HG03135 (cell line): ENCODE measurements around the gene AGMO.
"Not testable (repeated sequence)": the region's sequence is repeated elsewhere in the genome, so short reads cannot be mapped to it uniquely, and the experiment has no call there.

Experiments used
- ATAC-seq: cut with Tn5 transposase; IDR thresholded peaks from one replicate; pipeline ENCODE4 v1.9.1; 2021; ENCODE audit warnings: mild to moderate bottlenecking, moderate library complexity; ENCODE audit not compliant: unreplicated experiment

The AGMO gene

GRCh38 chr7:15560968-15561367, 847 bp downstream of the AGMO start:
- no peak for ATAC-seq

DNA sequence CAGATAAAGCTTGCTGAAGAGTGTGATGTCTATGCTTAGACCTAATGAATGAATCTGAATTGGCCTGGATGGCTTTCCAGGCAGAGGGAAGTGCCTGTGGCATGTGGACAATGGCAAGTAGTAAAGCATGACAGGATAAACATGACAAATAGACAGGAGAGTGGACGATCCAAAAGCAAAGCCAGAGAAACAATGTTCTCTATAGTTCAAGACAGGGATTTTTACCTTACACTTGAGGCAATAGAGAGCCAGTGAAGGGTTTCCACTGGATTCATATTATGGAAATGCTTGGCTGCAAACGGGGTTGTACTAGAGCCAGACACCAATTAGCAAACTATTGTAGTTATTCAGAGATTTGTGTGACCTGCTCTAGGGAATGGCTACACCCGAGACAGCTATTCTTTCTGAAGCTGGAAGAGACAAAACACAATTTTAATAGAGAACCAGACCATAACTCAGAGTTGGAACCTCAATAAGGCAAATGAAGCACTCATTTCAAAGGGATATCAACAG, 2.3 kb downstream of the AGMO start:
- ATAC-seq = no peak

- ATAC-seq = no peak
Measured at GRCh38 chr7:15558756-15559155, 3.1 kb downstream of the AGMO start.

- ATAC-seq = no peak
Measured at GRCh38 chr7:15557686-15558085, 4.1 kb downstream of the AGMO start.

- ATAC-seq = no peak
Measured at GRCh38 chr7:15557186-15557585, 4.6 kb downstream of the AGMO start.

DNA sequence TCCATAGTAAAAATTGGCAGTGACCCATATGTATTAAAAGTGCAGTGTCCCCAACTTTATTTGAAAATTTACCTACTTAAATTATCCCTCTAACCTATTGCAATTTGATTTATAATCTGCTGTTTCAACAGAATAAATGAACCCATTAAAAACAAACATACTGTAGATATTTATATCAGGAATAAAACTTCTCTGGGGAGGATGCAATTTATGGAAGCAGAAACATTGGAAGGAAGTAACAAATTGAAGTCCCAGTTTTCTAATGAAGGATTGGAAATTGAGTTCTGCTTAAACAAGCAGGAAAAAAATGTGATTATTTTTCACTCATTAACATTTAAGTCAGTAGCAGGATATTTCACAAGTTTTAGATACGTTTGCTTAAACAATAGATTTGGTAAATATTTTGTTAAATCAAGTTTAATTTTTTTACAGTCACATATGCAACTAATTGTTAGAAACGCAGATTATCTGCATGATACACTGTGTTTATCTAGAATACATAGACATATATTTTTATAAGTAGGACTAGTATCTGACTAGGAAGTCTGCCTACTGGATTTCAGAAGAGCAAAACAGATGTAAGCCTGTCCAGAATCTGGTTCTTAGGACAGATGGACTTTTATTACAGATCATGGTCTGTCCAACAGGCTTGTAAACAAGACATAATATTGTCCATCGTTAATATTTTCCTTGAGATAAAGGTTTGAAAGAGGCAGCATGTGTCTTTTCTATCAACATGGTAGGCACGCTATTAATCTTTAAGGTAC, 5.3 kb downstream of the AGMO start:
- ATAC-seq = no peak

- no peak for ATAC-seq
Measured at GRCh38 chr7:15555381-15555859, 6.4 kb downstream of the AGMO start.

DNA sequence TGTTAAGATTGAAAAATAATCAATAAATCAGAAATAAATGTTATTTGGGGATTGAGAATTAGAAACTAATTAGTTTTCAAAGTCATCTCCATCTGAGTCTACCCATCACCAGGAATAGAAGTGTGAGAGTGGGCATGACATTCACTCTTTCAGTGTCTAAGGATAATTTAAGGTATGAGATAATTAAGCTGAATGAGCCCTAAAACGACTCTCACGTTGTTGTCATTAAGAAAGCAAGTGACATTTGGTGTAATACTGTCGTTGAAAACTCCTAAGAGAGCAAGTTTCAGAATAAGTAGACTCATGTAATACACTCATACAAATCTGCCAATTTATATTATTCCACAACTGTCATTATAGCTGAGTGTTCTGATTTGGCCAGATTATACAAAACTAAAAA, 7.1 kb downstream of the AGMO start:
- ATAC-seq = no peak

- no peak for ATAC-seq
Measured at GRCh38 chr7:15554081-15554480, 7.7 kb downstream of the AGMO start.

- not testable (repeated sequence) for ATAC-seq
Measured at GRCh38 chr7:15547320-15547719, 14.5 kb downstream of the AGMO start.

DNA sequence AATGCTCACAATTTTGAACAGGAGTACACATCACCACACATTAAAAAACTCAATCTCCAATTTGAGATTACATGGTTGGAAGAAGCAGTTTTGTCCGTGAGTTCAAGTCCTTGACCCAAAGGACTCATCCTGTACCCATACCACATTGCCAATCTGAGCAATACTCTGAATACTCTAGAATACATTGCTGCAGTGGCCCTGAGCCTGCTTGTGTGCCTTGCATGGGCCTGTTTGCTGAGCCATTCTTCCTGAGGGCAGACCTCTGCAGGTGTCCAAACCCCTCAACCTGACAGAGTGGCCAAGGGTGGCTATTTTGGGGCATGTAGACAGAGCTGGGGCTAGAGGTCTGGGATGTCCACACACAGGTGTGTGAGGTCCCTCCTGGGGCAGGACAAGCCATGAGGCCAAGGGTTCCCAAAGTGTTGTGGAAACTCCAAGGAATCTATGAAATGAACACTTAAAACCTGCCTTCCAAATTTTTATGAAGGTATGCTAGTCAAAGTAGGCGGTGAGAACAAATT, 15.5 kb downstream of the AGMO start:
- no peak for ATAC-seq

DNA sequence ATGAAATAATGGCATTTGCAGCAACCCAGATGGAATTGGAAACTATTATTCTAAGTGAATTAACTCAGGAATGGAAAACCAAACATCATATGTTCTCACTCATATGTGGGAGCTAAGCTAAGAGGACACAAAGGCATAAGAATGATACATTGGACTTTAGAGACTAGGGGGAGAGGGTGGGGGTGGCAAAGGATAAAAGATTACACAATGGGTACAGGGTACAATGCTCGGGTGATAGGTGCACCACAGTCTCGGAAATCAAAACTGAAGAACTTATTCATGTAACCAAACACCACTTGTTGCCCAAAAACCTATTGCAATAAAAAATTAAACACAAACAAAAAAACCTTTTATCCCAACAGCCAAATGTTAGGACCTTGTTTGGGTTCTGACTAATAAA, 17.8 kb downstream of the AGMO start:
- ATAC-seq = no peak

GRCh38 chr7:15543256-15543655, 18.6 kb downstream of the AGMO start:
- ATAC-seq = no peak

DNA sequence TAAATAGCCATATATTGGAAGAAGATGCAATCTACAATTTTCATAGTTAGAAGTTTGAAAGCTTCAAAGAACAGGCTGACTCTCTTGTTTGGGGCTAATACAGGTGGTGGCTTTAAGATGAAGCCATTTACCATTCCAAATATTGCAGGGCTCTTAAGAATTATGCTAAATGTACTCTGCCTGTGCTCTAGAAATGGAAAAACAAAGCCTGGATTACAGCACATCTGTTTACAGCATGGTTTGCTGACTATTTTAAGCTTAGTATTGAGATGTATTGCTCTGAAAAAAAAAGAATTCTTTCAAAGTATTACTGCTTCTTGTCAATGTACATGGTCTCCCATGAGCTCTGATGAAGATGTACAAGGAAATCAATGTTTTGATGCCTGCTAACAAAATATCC, 34.2 kb downstream of the AGMO start:
- ATAC-seq = no peak

- ATAC-seq = no peak
Measured at GRCh38 chr7:15525652-15526263, 36.1 kb downstream of the AGMO start.

GRCh38 chr7:15524077-15524476, 37.7 kb downstream of the AGMO start:
- ATAC-seq = no peak

DNA sequence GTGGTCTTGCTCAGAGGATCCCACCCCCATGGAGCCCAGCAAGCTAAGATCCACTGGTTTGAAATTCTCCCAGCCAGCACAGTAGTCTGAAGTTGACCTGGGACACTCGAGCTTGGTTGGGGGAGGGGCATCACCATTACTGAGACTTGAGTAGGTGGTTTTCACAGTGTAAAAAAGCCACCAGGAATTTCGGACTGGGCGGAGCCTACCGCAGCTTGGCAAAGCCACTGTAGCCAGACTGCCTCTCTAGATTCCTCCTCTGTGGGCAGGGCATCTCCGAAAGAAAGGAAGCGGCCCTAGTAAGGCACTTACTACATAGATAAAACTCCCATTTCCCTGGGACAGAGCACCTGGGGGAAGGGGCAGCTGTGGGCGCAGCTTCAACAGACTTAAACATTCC, 44.0 kb downstream of the AGMO start:
- not testable (repeated sequence) for ATAC-seq

DNA sequence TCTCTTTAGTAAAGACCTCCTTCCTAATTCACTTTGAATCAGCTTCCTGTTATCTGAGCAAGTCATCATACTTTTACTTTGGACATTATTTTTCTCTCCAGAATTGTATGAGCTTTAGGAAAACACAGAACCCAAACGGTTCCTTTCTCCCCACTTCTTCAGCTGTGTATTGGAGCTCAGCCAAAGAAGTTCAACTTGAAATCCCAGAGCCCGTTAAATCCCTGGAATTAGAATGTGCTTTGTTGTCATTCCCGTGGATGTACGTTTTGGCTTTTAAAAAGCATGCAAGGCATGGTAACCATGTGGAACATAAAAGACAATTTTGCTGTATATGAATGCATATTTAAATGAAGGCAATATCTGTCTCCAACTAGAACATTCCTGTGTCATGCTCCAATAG, 46.6 kb downstream of the AGMO start:
- ATAC-seq = no peak

DNA sequence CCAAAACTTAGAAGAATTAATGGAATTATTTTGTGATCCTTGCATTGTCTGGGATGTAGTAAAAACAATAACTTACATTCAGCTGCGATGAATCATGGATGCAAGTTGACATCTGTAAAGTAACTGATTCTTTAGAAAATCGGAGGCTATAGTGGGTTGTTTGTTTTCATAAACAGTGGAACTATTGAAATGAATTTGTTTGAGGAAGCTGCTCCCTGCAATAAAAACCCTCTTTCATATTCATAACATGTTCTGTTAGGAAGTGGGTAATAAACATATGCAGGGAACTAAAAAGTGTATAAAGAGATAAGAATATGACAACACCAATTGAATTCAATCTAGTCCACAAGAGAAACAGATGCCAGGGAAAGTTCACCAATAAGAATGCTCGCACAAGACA, 53.6 kb downstream of the AGMO start:
- no peak for ATAC-seq

- no peak for ATAC-seq
Measured at GRCh38 chr7:15507708-15508107, 54.1 kb downstream of the AGMO start.

DNA sequence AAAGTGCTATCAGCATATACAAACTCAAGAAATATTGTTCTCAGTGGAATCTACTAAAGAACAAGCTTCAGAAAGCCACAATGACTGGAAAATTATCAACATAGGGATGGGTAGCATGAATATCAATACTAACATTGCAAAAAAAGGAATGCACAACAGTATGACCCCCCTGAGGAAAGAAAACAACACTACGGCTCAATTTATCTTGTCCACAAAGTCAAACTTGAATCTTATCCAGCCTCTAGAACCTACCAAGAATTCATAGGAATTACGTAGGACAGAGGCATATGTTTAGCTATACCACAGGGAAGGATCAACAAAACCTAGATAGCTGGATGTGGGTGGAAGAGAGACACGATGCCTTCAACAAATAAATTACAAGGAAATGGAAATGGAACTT, 54.6 kb downstream of the AGMO start:
- ATAC-seq = no peak

DNA sequence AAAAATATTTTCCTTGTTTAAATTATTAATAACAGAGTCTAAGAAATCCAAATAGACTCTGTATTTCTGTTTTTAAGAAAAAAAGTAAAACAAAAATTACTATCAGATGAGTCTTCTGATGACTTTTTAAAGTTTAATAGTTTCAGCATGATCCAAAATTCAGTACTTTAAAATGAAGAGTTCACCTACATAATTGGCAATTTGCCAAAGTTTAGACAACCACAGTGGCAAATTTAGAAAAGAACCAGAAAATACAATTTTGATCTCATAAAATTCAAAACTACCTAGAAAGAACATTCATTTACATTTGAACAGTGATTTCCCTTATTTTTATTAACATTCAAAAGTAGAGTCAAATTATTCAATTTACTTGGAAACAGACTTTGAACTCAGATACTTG, 56.1 kb downstream of the AGMO start:
- no peak for ATAC-seq
